Rectal smooth muscle tissue (tissue), 1 donor: ENCODE data around the gene RPL31.

Experiments used
- H3K27ac ChIP-seq: one replicate; pipeline ENCODE4 v1.7.0; 2013; ENCODE audit warnings: low read depth, low read length, inconsistent platforms
- H3K27me3 ChIP-seq: one replicate; pipeline ENCODE4 v1.7.0; 2013; ENCODE audit warnings: low read length; ENCODE audit not compliant: control insufficient read depth, insufficient read depth
- H3K36me3 ChIP-seq: one replicate; pipeline ENCODE4 v1.7.0; 2013; ENCODE audit warnings: low read length; ENCODE audit not compliant: control insufficient read depth, insufficient read depth
- H3K4me1 ChIP-seq: one replicate; pipeline ENCODE4 v1.7.0; 2013; ENCODE audit warnings: low read length; ENCODE audit not compliant: control insufficient read depth, insufficient read depth
- H3K4me3 ChIP-seq: one replicate; pipeline ENCODE4 v1.7.0; 2013; ENCODE audit warnings: low read length
- H3K9ac ChIP-seq: one replicate; pipeline ENCODE4 v1.7.0; 2013; ENCODE audit warnings: low read length

RPL31 gene

GRCh38 chr2:101004620-101005325 is 2.7 kb downstream of the RPL31 start:
- no peak overlapping the region for H3K4me3 ChIP-seq

GRCh38 chr2:101006065-101006715 is 4.1 kb downstream of the RPL31 start:
- no peak overlapping the region for H3K4me3 ChIP-seq
- H3K27me3 ChIP-seq: no peaks in the 10 kb centered on the region
- no peak overlapping the region for H3K27ac ChIP-seq

More at GRCh38 chr2:101004620-101005325, 2.7 kb downstream of the RPL31 start:
- H3K9ac ChIP-seq: no peak overlapping the region
- H3K27me3 ChIP-seq: no peaks in the 10 kb centered on the region
- peaks cover 13% of the 10 kb centered on the region for H3K4me1 ChIP-seq
- H3K36me3 ChIP-seq: peaks cover 32% of the 10 kb centered on the region
- no peak overlapping the region for H3K27ac ChIP-seq

GRCh38 chr2:101007415-101008345 is 5.6 kb downstream of the RPL31 start:
- H3K4me3 ChIP-seq: no peak overlapping the region
- H3K27ac ChIP-seq: no peak overlapping the region
- H3K4me1 ChIP-seq: peaks cover 9% of the 10 kb centered on the region
- peaks cover 36% of the 10 kb centered on the region for H3K36me3 ChIP-seq
- no peak overlapping the region for H3K9ac ChIP-seq
- no peaks in the 10 kb centered on the region for H3K27me3 ChIP-seq

More at GRCh38 chr2:101006065-101006715, 4.1 kb downstream of the RPL31 start:
- Histone ChIP-seq H3K9ac (no peak overlapping the region), H3K4me1 (peaks cover 13% of the 10 kb centered on the region), H3K36me3 (peaks cover 35% of the 10 kb centered on the region)

- Histone ChIP-seq H3K36me3 (peaks cover 14% of the 10 kb centered on the region), H3K27me3 (no peaks in the 10 kb centered on the region), H3K4me1 (no peaks in the 10 kb centered on the region), H3K9ac (no peak overlapping the region), H3K27ac (no peak overlapping the region), H3K4me3 (no peak overlapping the region)
These were observed 9.1 kb downstream of the RPL31 start for GRCh38 chr2:101011152-101011551.

- peaks cover 8% of the 10 kb centered on the region for H3K36me3 ChIP-seq
- H3K4me3 ChIP-seq: no peak overlapping the region
- H3K27ac ChIP-seq: no peak overlapping the region
- H3K9ac ChIP-seq: no peak overlapping the region
- H3K27me3 ChIP-seq: no peaks in the 10 kb centered on the region
- H3K4me1 ChIP-seq: no peaks in the 10 kb centered on the region
These were observed 10.1 kb downstream of the RPL31 start for GRCh38 chr2:101012054-101012705.

- peaks cover 5% of the 10 kb centered on the region for H3K36me3 ChIP-seq
- H3K27ac ChIP-seq: no peak overlapping the region
- no peaks in the 10 kb centered on the region for H3K4me1 ChIP-seq
- H3K4me3 ChIP-seq: no peak overlapping the region
- no peaks in the 10 kb centered on the region for H3K27me3 ChIP-seq
- no peak overlapping the region for H3K9ac ChIP-seq
These were observed 10.7 kb downstream of the RPL31 start for GRCh38 chr2:101012706-101013181.

GRCh38 chr2:101014264-101014857 is 12.3 kb downstream of the RPL31 start:
- H3K27ac ChIP-seq: no peak overlapping the region
- no peak overlapping the region for H3K9ac ChIP-seq
- H3K36me3 ChIP-seq: peaks cover 7% of the 10 kb centered on the region
- H3K4me3 ChIP-seq: no peak overlapping the region
- no peaks in the 10 kb centered on the region for H3K27me3 ChIP-seq
- no peaks in the 10 kb centered on the region for H3K4me1 ChIP-seq

- H3K27ac ChIP-seq: no peak overlapping the region
- no peaks in the 10 kb centered on the region for H3K27me3 ChIP-seq
- no peak overlapping the region for H3K9ac ChIP-seq
- H3K36me3 ChIP-seq: peaks cover 9% of the 10 kb centered on the region
- H3K4me3 ChIP-seq: no peak overlapping the region
- no peaks in the 10 kb centered on the region for H3K4me1 ChIP-seq
These were observed 15.3 kb downstream of the RPL31 start for GRCh38 chr2:101017371-101017770.

- no peak overlapping the region for H3K4me3 ChIP-seq
- no peak overlapping the region for H3K9ac ChIP-seq
- H3K36me3 ChIP-seq: peaks cover 9% of the 10 kb centered on the region
- H3K4me1 ChIP-seq: no peaks in the 10 kb centered on the region
- H3K27me3 ChIP-seq: no peaks in the 10 kb centered on the region
- no peak overlapping the region for H3K27ac ChIP-seq
These were observed 16.8 kb downstream of the RPL31 start for GRCh38 chr2:101018934-101019333.

GRCh38 chr2:101022221-101022620 is 20.1 kb downstream of the RPL31 start:
- H3K27me3 ChIP-seq: no peaks in the 10 kb centered on the region
- peaks cover 9% of the 10 kb centered on the region for H3K36me3 ChIP-seq
- no peak overlapping the region for H3K9ac ChIP-seq
- H3K4me3 ChIP-seq: no peak overlapping the region
- H3K4me1 ChIP-seq: no peaks in the 10 kb centered on the region
- H3K27ac ChIP-seq: no peak overlapping the region

GRCh38 chr2:101023327-101024107 is 21.4 kb downstream of the RPL31 start:
- Histone ChIP-seq H3K27ac (no peak overlapping the region), H3K27me3 (no peaks in the 10 kb centered on the region), H3K4me3 (no peak overlapping the region), H3K9ac (no peak overlapping the region), H3K36me3 (peaks cover 9% of the 10 kb centered on the region), H3K4me1 (no peaks in the 10 kb centered on the region)
